A549 treated with ZK216348 at 1 μM for 4 hours (cell line): ENCODE measurements around the gene WDR5. TPM values are rescaled to one million over a fixed set of nuclear protein-coding genes. Genes with fewer than 3 reads are reported as not detected.

Experiments
- total RNA-seq: library from RNA; stranded (reverse); fragments of 200-300 nt; extraction: Qiagen RNA extraction; gene quantifications from 5 replicates; pipeline ENCODE4 v1.2.3, GENCODE V29; 2022; ENCODE audit warnings: low read depth

The WDR5 gene
- 47.5 to 65.2 TPM (median 63.9 TPM) in 5 replicates for total RNA-seq

GRCh38 chr9:134135343-134136117 is at the start of gene WDR5:
TSS of gene WDR5 (plus strand) at chr9:134136082. CDS start at chr9:134139878, 3,796 bp downstream.

Other genes with a start within 250 kb of the WDR5 start
- 32.9 to 50.4 TPM (median 42.8 TPM) in 5 replicates for gene VAV2, start 143.8 kb upstream of the WDR5 start, total RNA-seq
- 14.1 to 19.8 TPM (median 19.1 TPM) in 5 replicates for gene BRD3OS, start 110.6 kb upstream of the WDR5 start, total RNA-seq
- 14.0 to 22.5 TPM (median 20.2 TPM) in 5 replicates for gene BRD3, start 68.1 kb upstream of the WDR5 start, total RNA-seq
- not detected in 5 replicates for gene RNU6ATAC, start 28.5 kb downstream of the WDR5 start, total RNA-seq
- 19.2 to 41.5 TPM (median 36.5 TPM) in 5 replicates for gene RXRA, start 190.4 kb downstream of the WDR5 start, total RNA-seq